GM23338 (cell line): Measurements from ENCODE around the gene GTSE1. TPM values are rescaled to one million over a fixed set of nuclear protein-coding genes. Genes with fewer than 3 reads are reported as not detected.

Experiments
- CREB1 ChIP-seq: fragments of 250-450 bp; sonication (Bioruptor Pico); IDR thresholded peaks from 2 replicates; pipeline ENCODE4 v1.5.0; 2020; ENCODE audit warnings: low read depth, mild to moderate bottlenecking, moderate library complexity
- ETS1 ChIP-seq: IDR thresholded peaks from 2 replicates; pipeline ENCODE4 v1.6.1; 2016; ENCODE audit warnings: antibody characterized with exemption
- EZH2 ChIP-seq: fragments of 200-600 bp; sonication (generic); IDR thresholded peaks from one replicate; pipeline ENCODE4 v1.8.0; 2017; ENCODE audit warnings: antibody characterized with exemption, mild to moderate bottlenecking, low read depth; ENCODE audit not compliant: unreplicated experiment
- NANOG ChIP-seq: IDR thresholded peaks from 2 replicates; pipeline ENCODE4 v1.6.1; 2016; ENCODE audit warnings: antibody characterized with exemption, borderline replicate concordance
- POLR2AphosphoS5 ChIP-seq: IDR thresholded peaks from 2 replicates; pipeline ENCODE4 v1.6.1; 2016; ENCODE audit warnings: antibody characterized with exemption, low read depth
- STAT1 ChIP-seq: IDR thresholded peaks from one replicate; pipeline ENCODE4 v1.6.1; 2016; ENCODE audit warnings: antibody characterized with exemption; ENCODE audit not compliant: unreplicated experiment
- ZNF331 ChIP-seq: fragments of 250-450 bp; sonication (Bioruptor Pico); IDR thresholded peaks from 2 replicates; pipeline ENCODE4 v1.5.0; 2020; ENCODE audit warnings: low read depth, mild to moderate bottlenecking, moderate library complexity
- polyA plus RNA-seq: library from polyadenylated mRNA; unstranded; fragments of >200 nt; fragmentation: Nextera tagmentation; extraction: Ambion mirVana; gene quantifications from 2 replicates; pipeline ENCODE4 v1.2.1, GENCODE V29; 2016
- total RNA-seq: library from RNA; depleted of rRNA; stranded (reverse); fragments of >200 nt; shearing (Covaris generic); gene quantifications from 2 replicates; pipeline ENCODE4 v1.2.3, GENCODE V29; 2014
- TF ChIP-seq, protein P1 (sequence below): fragments of 250-450 bp; sonication (Bioruptor Pico); IDR thresholded peaks from 2 replicates; pipeline ENCODE4 v1.5.0; 2020; ENCODE audit warnings: mild to moderate bottlenecking, moderate library complexity
- TF ChIP-seq, protein P2 (sequence below): IDR thresholded peaks from one replicate; pipeline ENCODE4 v1.6.1; 2018; ENCODE audit warnings: antibody characterized with exemption; ENCODE audit not compliant: unreplicated experiment

GTSE1 gene
- total and polyA plus RNA-seq, 2 experiments from 2014 or later = 26.3 to 28.6 TPM

DNA sequence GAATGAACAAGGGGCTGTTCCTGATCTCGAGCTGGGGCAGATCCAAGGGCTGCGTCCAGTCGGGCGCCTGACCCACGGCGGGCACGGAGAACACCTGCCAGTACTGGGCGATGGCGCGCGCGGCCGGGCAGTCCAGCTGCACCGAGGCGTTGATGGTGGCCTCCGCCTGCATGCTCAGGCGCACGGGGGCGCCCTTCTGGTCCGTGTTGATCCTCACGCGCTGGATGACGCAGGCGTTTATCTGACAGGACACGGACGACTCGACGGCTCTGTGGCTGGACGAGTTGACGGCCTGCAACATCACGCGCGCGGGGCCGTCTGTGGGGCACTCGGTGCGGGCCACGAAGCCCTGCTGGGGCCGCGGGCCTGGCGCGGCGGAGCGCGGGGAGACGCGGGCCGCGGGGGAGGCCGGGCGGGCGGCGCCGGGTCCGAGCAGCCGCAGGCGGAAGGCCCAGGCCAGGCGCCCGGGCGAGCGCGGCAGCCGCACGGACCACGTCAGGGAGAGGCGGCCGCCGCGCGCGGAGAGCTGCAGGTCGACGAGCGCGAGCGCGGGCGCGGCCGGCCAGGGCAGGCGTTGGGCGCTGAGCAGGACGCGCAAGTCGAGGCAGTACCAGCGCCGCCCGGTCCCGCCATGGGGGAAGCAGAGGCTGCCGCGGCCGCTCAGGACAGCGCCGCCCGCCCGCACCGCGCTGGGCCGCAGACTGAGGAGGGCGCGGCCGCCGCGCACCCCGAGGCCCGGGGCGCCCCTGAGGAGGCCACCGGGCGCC, 34.0 kb upstream of the GTSE1 start (continued):
- TF ChIP-seq, protein P1, sequence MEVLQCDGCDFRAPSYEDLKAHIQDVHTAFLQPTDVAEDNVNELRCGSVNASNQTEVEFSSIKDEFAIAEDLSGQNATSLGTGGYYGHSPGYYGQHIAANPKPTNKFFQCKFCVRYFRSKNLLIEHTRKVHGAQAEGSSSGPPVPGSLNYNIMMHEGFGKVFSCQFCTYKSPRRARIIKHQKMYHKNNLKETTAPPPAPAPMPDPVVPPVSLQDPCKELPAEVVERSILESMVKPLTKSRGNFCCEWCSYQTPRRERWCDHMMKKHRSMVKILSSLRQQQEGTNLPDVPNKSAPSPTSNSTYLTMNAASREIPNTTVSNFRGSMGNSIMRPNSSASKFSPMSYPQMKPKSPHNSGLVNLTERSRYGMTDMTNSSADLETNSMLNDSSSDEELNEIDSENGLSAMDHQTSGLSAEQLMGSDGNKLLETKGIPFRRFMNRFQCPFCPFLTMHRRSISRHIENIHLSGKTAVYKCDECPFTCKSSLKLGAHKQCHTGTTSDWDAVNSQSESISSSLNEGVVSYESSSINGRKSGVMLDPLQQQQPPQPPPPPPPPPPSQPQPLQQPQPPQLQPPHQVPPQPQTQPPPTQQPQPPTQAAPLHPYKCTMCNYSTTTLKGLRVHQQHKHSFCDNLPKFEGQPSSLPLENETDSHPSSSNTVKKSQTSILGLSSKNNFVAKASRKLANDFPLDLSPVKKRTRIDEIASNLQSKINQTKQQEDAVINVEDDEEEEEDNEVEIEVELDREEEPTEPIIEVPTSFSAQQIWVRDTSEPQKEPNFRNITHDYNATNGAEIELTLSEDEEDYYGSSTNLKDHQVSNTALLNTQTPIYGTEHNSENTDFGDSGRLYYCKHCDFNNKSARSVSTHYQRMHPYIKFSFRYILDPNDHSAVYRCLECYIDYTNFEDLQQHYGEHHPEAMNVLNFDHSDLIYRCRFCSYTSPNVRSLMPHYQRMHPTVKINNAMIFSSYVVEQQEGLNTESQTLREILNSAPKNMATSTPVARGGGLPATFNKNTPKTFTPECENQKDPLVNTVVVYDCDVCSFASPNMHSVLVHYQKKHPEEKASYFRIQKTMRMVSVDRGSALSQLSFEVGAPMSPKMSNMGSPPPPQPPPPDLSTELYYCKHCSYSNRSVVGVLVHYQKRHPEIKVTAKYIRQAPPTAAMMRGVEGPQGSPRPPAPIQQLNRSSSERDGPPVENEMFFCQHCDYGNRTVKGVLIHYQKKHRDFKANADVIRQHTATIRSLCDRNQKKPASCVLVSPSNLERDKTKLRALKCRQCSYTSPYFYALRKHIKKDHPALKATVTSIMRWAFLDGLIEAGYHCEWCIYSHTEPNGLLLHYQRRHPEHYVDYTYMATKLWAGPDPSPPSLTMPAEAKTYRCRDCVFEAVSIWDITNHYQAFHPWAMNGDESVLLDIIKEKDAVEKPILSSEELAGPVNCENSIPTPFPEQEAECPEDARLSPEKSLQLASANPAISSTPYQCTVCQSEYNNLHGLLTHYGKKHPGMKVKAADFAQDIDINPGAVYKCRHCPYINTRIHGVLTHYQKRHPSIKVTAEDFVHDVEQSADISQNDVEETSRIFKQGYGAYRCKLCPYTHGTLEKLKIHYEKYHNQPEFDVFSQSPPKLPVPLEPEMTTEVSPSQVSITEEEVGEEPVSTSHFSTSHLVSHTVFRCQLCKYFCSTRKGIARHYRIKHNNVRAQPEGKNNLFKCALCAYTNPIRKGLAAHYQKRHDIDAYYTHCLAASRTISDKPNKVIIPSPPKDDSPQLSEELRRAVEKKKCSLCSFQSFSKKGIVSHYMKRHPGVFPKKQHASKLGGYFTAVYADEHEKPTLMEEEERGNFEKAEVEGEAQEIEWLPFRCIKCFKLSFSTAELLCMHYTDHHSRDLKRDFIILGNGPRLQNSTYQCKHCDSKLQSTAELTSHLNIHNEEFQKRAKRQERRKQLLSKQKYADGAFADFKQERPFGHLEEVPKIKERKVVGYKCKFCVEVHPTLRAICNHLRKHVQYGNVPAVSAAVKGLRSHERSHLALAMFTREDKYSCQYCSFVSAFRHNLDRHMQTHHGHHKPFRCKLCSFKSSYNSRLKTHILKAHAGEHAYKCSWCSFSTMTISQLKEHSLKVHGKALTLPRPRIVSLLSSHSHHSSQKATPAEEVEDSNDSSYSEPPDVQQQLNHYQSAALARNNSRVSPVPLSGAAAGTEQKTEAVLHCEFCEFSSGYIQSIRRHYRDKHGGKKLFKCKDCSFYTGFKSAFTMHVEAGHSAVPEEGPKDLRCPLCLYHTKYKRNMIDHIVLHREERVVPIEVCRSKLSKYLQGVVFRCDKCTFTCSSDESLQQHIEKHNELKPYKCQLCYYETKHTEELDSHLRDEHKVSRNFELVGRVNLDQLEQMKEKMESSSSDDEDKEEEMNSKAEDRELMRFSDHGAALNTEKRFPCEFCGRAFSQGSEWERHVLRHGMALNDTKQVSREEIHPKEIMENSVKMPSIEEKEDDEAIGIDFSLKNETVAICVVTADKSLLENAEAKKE (CRISPR knock-in tag) = no peak
- no peak for TF ChIP-seq NANOG
- peak; percentile 81 for TF ChIP-seq CREB1 (CRISPR knock-in tag)
- no peak for TF ChIP-seq ZNF331 (CRISPR knock-in tag)
- no peak for TF ChIP-seq STAT1
- TF ChIP-seq, protein P2, sequence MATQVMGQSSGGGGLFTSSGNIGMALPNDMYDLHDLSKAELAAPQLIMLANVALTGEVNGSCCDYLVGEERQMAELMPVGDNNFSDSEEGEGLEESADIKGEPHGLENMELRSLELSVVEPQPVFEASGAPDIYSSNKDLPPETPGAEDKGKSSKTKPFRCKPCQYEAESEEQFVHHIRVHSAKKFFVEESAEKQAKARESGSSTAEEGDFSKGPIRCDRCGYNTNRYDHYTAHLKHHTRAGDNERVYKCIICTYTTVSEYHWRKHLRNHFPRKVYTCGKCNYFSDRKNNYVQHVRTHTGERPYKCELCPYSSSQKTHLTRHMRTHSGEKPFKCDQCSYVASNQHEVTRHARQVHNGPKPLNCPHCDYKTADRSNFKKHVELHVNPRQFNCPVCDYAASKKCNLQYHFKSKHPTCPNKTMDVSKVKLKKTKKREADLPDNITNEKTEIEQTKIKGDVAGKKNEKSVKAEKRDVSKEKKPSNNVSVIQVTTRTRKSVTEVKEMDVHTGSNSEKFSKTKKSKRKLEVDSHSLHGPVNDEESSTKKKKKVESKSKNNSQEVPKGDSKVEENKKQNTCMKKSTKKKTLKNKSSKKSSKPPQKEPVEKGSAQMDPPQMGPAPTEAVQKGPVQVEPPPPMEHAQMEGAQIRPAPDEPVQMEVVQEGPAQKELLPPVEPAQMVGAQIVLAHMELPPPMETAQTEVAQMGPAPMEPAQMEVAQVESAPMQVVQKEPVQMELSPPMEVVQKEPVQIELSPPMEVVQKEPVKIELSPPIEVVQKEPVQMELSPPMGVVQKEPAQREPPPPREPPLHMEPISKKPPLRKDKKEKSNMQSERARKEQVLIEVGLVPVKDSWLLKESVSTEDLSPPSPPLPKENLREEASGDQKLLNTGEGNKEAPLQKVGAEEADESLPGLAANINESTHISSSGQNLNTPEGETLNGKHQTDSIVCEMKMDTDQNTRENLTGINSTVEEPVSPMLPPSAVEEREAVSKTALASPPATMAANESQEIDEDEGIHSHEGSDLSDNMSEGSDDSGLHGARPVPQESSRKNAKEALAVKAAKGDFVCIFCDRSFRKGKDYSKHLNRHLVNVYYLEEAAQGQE = no peak
- TF ChIP-seq ETS1 = no peak
- no peak for TF ChIP-seq EZH2
- TF ChIP-seq POLR2AphosphoS5 = peak; percentile 35; the same call in 1 of the 2 replicates
